K562 (cell line): ENCODE measurements around the gene DTX1. TPM values are rescaled to one million over a fixed set of nuclear protein-coding genes. Genes with fewer than 3 reads are reported as not detected.

ENCODE experiments used
- ELK1 ChIP-seq: sonication (generic); formaldehyde crosslinking; IDR thresholded peaks from 2 replicates; pipeline ENCODE4 v1.8.1; 2022; ENCODE audit warnings: missing genetic modification reagents
- FOSL1 ChIP-seq: fragments of 200-800 bp; sonication (Bioruptor generic); conservative IDR thresholded peaks from 2 replicates; pipeline ENCODE4 v1.6.1; 2016; ENCODE audit warnings: missing genetic modification characterization, missing compliant biosample characterization
- FOXJ2 ChIP-seq: fragments of 200-800 bp; sonication (Bioruptor generic); IDR thresholded peaks from 2 replicates; pipeline ENCODE4 v1.6.1; 2016; ENCODE audit warnings: missing genetic modification characterization, missing compliant biosample characterization
- FOXJ3 ChIP-seq: sonication (generic); formaldehyde crosslinking; IDR thresholded peaks from 2 replicates; pipeline ENCODE4 v1.4.0; 2020; ENCODE audit warnings: mild to moderate bottlenecking, missing genetic modification reagents
- GATA2 ChIP-seq: sonication (generic); formaldehyde crosslinking; IDR thresholded peaks from 2 replicates; pipeline ENCODE4 v1.4.0; 2020; ENCODE audit warnings: mild to moderate bottlenecking, missing genetic modification reagents
- IRF1 ChIP-seq: sonication (generic); formaldehyde crosslinking; IDR thresholded peaks from 2 replicates; pipeline ENCODE4 v1.8.0; 2022; ENCODE audit warnings: missing genetic modification reagents, mild to moderate bottlenecking, borderline replicate concordance
- KLF13 ChIP-seq: fragments of 450-650 bp; IDR thresholded peaks from 2 replicates; pipeline ENCODE4 v1.6.1; 2016; ENCODE audit warnings: missing genetic modification characterization, low read depth, mild to moderate bottlenecking, missing compliant biosample characterization, moderate library complexity, borderline replicate concordance
- NKRF ChIP-seq: fragments of 450-650 bp; IDR thresholded peaks from 2 replicates; pipeline ENCODE4 v1.6.1; 2016; ENCODE audit warnings: borderline replicate concordance
- POLR2AphosphoS2 ChIP-seq: IDR thresholded peaks from 2 replicates; pipeline ENCODE4 v1.6.1; 2012; ENCODE audit warnings: low read length, improper control_type of control experiment
- RBM15 ChIP-seq: fragments of 200-400 bp; formaldehyde crosslinking; IDR thresholded peaks from 2 replicates; pipeline ENCODE4 v1.6.1; 2018; ENCODE audit warnings: mild to moderate bottlenecking, low read length, moderate library complexity; ENCODE audit not compliant: insufficient read depth
- RERE ChIP-seq: sonication (generic); formaldehyde crosslinking; IDR thresholded peaks from 2 replicates; pipeline ENCODE4 v1.8.0; 2023; ENCODE audit warnings: missing genetic modification reagents, mild to moderate bottlenecking, borderline replicate concordance
- SRSF3 ChIP-seq: fragments of 200-400 bp; formaldehyde crosslinking; IDR thresholded peaks from 2 replicates; pipeline ENCODE4 v1.6.1; 2016; ENCODE audit warnings: mild to moderate bottlenecking, low read length, moderate library complexity; ENCODE audit not compliant: insufficient read depth
- TAL1 ChIP-seq: fragments of 450-650 bp; IDR thresholded peaks from 2 replicates; pipeline ENCODE4 v1.6.1; 2016; ENCODE audit warnings: mild to moderate bottlenecking
- TRIM28 ChIP-seq: fragments of 450-650 bp; IDR thresholded peaks from 2 replicates; pipeline ENCODE4 v1.6.1; 2017
- ZBTB26 ChIP-seq: fragments of 450-650 bp; formaldehyde crosslinking; IDR thresholded peaks from 2 replicates; pipeline ENCODE4 v1.4.0; 2022; ENCODE audit warnings: missing genetic modification characterization
- ZNF232 ChIP-seq: sonication (generic); formaldehyde crosslinking; IDR thresholded peaks from 2 replicates; pipeline ENCODE4 v1.8.0; 2022; ENCODE audit warnings: mild to moderate bottlenecking, missing genetic modification reagents
- ZNF282 ChIP-seq: sonication (generic); formaldehyde crosslinking; IDR thresholded peaks from 2 replicates; pipeline ENCODE4 v1.8.1; 2023; ENCODE audit warnings: missing genetic modification reagents
- ZNF75A ChIP-seq: fragments of 450-650 bp; formaldehyde crosslinking; IDR thresholded peaks from 2 replicates; pipeline ENCODE4 v1.4.0; 2020; ENCODE audit warnings: mild to moderate bottlenecking
- polyA plus RNA-seq, 8 experiments: library from polyadenylated mRNA; depleted of rRNA in 4 of 8; stranded (reverse) in 5 of 8; unstranded in 3 of 8; fragments of >200 nt; fragmentation: Nextera tagmentation in 2 of 8; fragmentation: Illumina TruSeq in 1 of 8; extraction: Ambion mirVana in 2 of 8; extraction: Trizol in 1 of 8; gene quantifications; 2 replicates each; pipeline versions ENCODE4 v1.2.1 to v1.2.3, GENCODE V29; 2011 to 2014; ENCODE audit warnings: inconsistent platforms in 1 of 8, missing spikeins in 1 of 8
- total RNA-seq, 7 experiments: library from RNA; depleted of rRNA in 6 of 7; stranded (reverse); fragments of >200 nt in 6 of 7; fragmentation: Illumina TruSeq in 2 of 7; extraction: Trizol in 2 of 7; gene quantifications; 2 replicates each; pipeline versions ENCODE4 v1.2.1 to v1.2.3, GENCODE V29; 2011 to 2021; ENCODE audit warnings: low replicate concordance in 1 of 7

The DTX1 gene
- total and polyA plus RNA-seq, 9 of the 15 experiments (the other 6 are each of a cell fraction or from before 2014, with no cell fraction given): not detected

- TF ChIP-seq NKRF: no peak
- TF ChIP-seq TAL1: no peak
- no peak for TF ChIP-seq POLR2AphosphoS2
- no peak for TF ChIP-seq ZNF232 (CRISPR knock-in tag)
- TF ChIP-seq ZNF282 (CRISPR knock-in tag): no peak
- no peak for TF ChIP-seq FOXJ3 (CRISPR knock-in tag)
- no peak for TF ChIP-seq IRF1
- no peak for TF ChIP-seq ELK1 (CRISPR knock-in tag)
- TF ChIP-seq GATA2 (CRISPR knock-in tag): no peak
- no peak for TF ChIP-seq KLF13 (tag)
- TF ChIP-seq FOSL1 (tag): no peak
- TF ChIP-seq RBM15: no peak
- no peak for TF ChIP-seq TRIM28
- no peak for TF ChIP-seq SRSF3
- no peak for TF ChIP-seq FOXJ2 (tag)
- no peak for TF ChIP-seq RERE (CRISPR knock-in tag)
- no peak for TF ChIP-seq ZNF75A (CRISPR knock-in tag)
- no peak for TF ChIP-seq ZBTB26 (CRISPR knock-in tag)
Observed at GRCh38 chr12:113103756-113104450, 47.4 kb downstream of the DTX1 start (continued).
